Retina (tissue), 1 donor: ENCODE results near the gene WDR4.
"Not testable (repeated sequence)": the region's sequence is repeated elsewhere in the genome, so short reads cannot be mapped to it uniquely, and the experiment has no call there.

ENCODE experiments used
- DNase-seq: peaks from one replicate; pipeline ENCODE4 v3.0.0-alpha.2; 2016

The WDR4 gene

DNA sequence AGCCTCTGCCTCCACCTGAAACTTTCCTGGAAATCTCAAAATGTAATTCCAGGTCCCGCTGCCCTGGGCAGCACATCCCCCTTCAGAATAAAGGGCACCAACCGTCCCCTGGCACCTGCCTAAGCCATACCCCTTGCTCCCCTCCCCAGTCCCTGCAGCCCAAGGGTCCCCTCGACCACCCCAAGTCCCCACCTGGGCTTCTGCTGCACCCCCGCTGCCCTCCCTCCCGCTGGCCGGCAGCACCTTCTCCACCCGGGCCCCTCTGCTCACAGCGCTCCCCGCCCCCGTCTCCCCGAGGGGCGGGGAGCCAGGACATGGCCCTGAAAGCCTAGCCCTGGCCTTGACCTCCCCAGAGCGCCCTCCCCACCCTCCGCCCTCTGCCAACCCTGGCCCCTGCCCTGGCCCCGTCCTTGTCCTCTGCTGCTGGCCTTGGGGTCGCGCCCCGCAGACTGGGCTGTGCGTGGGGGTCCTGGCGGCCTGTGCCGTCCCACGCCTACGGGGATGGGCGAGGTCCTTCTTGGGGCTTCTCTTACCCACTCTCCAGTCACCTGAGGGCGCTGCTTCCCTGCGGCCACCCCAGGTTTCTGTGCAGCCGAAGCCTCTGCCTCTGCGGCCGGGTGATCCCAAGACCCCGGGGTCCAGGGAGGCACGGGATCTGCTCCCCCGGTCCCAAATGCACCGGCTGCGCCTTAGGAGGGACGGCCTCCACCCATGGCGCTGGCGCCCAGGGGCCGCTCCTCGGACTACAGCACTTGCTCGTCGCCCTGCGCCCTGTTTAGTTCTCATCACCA, 41.7 kb downstream of the WDR4 start:
- DNase-seq, result no peak

DNA sequence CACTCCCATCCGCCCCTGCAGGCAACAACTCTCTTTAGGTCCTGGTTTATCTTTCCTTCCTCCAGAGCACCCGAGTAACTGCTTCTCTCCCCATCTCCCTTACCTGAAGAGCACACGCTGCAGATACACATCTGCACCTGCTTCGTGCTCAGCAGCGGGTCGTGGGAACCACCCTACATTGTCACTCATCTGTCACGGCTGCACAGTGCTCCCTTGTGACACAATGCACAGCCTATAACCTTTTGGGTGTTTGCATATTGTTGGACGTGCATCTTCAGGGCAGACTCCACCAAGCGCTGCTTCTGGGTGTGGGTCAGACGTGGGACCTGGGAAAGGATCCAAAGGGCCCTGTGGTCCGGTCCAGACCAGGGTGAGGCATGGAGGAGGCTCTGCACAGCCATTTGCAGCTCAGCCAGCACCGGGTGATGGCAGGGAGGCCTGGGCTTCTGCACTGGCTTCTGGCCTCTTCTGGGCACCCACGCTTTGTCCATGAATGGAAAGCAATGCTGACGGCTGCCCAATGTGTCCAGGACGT, 42.5 kb downstream of the WDR4 start:
- no peak for DNase-seq

DNA sequence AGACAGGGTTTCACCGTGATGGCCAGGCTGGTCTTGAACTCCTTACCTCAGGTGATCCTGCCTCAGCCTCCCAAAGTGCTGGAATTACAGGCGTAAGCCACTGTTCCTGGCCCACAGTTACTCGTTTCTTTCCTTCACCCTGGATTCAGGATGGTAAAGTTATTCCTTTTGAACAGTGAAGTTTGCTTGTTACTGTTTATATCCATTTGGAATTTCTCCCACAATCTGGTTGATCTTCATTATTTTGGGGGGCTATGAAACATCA, 43.0 kb downstream of the WDR4 start:
- no peak for DNase-seq

DNA sequence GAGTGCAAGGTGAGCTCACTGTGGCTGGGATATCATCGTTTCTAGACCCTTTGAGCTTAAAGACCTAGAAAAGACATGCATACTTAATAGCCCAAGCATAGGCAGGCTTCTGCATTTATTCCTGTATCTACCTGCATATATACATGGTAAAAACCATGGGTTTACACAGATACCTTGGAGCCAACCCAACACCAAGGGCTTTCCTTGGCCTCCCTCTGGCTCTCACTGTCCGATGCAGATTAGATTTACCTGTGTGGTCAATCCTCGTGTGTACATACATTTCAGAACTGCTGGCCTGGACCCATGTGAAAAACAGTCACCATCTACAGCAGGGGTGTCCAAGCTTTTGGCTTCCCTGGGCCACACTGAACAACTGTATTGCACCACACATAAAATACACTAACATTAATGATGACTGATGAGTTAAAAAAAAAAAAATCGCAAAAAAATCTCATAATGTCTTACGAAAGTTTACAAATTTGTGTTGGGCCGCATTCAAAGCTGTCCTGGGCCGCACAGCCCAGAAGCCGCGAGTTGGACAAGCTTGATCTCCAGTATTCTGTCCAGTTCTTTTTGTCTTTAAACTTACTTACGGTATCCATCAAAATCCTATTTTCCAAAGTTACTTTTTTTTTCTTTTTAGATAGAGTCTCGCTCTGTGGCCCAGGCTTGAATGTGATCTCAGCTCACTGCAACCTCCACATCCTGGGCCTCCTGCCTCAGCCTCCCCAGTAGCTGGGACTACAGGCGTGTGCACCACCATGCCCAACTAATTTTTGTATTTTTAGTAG, 43.5 kb downstream of the WDR4 start:
- no peak for DNase-seq

DNA sequence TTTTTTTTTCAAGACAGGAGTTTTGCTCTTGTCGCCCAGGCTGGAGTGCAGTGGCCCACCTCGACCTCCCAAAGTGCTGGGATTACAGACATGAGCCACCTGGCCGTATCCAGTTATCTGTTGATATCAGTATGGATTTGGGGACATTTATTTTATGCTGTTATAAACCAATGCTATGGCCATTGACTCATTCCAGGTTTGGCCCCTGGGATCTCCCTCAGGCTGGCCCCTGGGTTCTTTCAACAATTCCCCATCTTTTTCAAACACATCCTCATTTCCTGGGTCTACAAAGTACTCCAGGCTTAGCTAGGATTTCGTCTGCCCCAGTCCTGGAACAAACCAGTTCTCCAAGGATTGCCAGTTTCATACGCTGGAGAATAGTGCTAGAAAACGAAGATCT, 44.1 kb downstream of the WDR4 start:
- DNase-seq, result no peak

DNA sequence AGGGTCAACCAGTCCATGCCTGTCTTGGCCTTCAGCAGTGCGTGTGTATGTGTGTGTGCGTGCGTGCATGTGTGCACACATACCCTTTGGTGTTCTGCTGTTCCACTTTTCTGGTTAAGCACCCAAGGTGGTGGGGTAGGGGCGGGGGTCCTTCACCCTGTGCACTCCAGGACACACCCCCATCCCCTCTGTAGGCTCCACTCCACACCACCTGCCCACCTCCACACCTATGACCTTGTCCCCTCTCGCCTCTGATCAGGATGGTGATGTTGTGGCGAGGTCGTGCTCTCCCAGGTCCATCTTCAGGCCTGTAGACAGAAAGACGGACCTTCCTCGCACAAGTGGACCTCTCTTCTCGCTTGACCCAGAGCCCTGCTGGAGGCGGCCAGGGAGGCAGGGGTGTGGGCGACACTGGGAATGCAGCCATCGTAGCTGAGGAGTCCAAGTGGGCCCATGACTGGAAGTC, 44.6 kb downstream of the WDR4 start:
- DNase-seq, result no peak

DNA sequence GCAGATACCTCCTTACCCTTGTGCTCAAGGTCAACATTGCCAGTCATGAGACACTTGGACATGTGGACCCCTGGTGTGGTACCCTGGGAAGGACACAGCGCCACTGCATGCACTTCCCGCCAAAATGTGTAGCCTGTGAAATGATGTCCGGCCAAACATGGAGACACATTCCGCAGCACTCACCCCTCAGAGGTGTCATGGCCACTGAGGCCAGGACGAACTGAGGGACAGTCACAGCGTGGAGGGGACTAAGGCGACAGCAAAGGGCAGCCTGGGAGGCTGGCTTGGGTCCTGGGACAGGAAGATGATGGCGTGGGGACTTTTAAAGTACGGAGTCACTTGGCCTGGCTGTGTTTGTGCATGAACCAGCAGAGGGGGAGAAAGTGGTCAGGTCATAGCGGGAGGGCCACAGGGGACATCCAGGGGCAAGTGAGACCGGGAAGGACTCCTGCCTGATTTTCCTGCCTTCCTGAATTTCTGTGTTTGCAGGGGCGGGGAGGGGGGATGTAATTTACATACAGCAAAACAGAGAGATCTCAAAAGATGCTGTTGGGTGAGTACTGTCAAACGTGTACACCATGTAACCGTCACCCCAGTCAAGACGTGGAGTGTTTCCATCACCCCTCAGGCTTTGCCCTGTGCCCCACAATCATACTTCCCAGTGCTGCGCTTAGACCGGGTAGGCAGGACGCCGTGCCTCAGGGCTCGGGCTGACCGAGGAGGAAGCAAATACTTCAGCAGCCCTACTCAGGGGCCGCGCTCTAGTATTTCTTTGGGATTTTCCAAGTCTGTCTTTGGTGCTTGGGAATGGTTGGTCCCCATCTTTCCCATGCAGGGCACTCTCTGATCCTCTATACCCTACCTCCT, 45.2 kb downstream of the WDR4 start:
- DNase-seq, result no peak

DNA sequence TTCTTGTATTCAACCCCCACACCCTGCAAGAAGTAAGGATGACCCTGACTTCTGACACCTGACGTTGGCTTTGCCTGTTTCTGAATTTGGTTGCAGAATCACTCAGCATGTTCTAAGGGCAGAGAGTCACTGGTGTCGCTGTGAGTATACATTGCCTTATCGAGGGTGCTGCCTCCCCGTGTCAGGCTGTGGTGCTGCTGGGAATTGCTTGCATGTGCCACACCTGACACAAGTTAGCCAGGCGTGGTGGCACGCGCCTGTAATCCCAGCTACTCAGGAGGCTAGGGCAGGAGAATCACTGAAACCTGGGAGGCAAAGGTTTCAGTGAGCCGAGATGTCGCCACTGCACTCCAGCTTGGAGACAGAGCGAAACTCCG, 45.9 kb downstream of the WDR4 start:
- DNase-seq, result no peak

DNA sequence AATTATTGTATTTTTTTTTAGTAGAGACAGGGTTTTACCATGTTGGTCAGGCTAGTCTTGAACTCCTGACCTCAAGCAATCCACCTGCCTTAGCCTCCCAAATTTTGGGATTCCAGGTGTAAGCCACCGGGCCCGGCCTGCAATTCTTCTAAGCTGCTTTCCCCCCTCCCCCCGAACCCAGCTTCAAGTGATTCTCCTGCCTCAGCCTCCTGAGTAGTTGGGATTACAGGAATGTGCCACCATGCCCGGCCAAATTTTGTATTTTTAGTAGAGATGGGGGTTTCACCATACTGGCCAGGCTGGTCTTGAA, 47.1 kb downstream of the WDR4 start:
- DNase-seq, result not testable (repeated sequence)

DNA sequence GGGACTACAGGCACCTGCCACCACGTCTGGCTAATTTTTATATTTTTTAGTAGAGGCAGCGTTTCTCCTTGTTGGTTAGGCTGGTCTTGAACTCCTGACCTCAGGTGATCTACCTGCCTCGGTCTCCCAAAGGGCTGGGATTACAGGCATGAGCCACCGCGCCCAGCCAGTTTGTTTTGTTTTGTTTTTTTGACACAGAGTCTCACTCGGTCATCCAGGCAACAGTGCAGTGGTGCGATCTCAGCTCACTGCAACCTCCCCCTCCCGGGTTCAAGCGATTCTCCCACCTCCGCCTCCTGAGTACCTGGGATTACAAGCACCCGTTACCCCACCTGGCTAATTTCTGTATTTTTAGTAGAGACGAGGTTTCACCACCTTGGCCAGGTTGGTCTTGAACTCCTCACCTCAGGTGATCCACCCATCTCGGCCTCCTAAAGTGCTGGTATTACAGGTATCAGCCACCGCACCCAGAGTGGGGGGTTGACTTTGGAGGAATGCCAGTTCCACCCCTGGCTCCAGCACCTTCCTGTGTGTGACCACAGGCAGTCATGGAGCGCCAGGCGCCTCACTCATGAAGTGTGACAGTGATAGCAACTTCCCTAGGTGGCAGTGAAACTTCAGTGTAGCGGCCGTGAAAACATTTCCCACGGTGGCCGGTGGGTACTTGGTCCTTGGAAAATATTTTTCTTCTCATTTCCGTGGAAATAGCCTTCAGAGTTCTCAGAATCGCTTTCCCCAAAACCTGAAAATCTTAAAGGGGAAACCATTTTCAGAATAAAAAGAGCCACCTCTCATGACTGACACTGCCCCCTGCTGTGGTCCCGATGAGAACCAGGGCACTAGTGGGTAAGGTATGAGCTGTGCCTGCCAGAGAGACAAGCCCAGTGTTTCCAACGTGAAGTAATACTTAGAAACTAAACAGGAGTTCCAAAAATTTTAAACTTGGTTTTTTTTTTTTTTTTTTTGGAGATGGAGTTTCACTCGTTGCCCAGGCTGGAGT, 48.6 kb downstream of the WDR4 start:
- no peak for DNase-seq

DNA sequence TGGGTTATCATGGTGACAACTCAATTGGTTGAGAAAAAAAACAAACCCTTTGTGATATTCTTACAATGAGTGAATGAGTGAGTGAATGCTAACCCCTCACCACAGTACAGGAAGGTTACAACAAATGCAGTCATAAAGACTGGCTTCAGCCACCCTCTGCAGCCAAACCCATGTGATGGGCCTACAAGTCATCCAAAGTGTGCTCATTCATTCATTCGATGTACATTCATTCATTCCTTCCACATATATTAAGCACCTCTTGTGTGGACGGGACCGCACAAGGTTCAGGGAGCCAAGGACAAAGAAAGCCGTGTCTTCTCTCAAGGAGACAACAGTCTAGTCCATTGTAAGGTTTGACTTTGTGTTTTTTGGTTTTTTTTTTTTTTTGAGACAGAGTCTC, 49.4 kb downstream of the WDR4 start:
- no peak for DNase-seq

DNA sequence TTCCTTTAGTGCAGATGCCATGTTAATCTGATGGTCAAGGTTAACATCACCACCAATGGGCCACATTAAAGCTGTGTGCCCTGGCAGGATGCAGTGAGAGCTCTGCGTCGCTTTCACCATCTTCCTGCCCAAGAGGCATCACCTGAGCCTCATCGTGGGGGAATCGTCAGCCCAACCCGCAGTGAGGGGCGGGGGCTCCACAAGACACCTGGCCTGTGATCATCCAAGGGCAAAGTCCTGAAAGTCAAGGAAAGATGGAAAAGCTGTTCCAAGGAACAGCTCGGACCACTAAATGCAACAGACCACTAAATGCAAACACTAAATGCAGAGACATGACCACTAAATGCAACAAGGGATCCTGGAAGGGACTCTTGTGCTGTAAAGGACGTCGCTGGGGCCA, 49.9 kb downstream of the WDR4 start:
- no peak for DNase-seq

DNA sequence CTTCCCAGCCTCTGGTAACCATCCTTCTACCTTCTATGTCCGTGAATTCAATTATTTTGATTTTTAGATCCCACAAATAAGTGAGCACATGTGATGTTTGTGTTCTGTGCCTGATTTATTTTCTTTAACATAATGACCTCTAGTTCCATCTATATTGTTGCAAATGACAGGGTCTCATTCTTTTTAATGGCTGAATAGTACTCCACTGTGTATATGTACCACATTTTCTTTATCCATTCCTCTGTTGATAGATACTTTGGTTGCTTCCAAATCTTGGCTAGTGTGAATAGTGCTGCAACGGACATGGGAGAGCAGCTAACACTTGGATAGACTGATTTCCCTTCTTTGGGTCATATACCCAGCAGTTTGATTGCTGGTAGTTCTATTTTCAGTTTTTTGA, 51.8 kb downstream of the WDR4 start:
- DNase-seq, result no peak

DNA sequence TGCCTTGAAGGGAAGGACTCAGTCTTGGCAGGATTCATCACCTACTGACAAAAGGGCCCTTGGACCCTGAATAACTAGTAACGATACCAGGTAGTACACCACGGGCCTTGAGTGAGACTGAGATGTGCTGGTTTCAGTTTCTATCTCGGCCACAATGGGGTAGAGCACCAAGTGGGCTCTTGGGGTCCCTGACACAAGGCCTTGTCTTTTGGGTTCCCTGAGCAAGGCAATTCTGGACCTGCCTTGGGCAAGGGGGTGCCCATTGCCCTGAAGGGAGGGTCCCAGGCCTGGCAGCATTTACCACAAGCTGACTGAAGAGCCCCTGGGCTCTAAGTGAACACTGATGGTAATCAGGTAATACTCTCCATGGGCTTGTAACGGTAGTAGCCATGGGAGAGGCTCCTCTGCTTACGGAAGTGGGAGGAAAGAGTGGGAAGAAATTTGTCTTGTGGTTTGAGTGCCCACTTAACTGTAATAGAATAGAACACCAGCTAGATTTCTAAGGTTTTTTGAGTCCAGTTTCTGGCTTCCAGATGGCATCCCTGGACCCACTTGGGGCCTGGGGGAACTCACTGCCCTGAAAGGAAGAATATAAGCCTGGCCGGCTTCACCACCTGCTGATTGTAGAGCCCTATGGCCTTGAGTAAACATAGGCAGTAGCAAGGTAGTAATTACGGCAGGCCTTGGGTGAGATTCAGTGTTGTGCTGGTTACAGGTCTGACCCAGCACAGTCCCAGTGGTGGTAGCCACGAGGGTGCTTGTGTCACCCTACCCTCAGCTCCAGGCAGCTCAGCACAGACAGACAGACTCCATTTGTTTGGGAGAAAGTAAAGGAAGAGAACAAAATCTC, 58.5 kb downstream of the WDR4 start:
- DNase-seq, result no peak

DNA sequence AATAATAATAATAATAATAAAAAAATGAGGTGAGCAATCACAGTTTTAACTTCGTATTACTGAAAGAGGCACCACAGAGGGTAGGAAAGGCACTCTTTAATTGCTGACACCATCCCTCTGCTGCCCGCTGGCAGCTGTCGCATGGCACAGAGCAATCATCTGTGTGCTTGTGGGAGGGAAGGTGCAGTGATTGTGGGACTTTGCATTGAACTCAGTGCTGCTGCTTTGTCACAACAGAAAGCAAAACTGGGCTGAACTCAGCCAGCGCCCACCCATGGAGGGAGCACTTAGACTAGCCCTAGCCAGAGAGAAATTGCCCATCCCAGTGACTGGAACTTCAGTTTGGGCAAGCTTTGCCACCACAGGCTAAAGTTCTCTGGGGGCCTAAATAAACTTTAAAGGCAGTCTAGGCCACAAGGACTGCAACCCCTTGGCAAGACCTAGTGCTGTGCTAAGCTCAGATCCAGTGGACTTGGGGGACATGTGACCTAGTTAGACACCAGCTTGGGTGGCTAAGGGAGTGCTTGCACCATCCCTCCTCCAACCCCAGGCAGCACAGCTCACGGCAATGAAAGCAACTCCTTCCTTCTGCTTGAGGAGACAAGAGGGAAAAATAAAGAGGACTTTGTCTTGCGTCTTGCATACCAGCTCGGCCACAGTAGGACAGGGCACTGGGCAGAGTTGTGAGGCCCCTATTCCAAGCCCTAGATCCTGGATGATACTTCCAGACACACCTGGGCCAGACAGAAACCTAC, 59.3 kb downstream of the WDR4 start:
- no peak for DNase-seq

DNA sequence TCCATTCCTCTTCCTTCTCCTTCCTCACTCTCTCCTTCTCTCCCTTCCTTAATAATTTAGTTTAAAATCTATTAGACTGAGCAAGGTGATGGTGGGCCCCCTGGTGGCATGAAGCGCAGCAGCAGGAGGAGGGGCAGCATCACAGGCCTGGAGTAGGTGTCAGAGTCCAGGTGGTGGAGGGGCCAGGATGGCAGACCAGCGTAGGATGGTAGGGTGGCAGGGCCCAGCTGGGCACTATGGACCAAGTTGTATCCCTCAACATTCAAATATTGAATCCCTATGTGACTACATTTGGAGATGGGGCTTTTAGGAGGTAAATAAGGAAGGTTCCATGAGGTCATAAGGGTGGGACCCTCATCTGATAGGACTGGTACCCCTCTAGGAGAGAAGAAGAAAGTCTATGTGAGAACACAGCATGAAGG, 61.0 kb downstream of the WDR4 start:
- DNase-seq, result peak; percentile 40

DNA sequence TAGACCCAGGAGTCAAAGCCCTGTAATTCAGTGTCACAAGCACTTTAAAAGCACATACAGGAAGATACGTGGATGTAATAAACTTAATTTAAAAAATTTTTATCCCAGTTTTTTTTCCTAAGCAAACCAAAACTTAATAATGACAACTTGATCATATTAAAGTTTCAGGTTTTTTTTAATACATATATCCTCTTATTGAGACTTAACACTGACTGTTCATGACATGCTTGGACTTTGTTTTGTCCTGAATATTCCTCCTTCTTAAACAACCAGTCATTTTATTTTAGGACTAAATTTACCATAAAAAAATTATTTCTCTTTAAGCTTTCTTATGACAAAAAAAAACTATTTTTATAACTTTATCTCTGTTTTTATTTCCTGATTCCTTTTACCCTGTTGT, 64.1 kb downstream of the WDR4 start:
- DNase-seq, result no peak

DNA sequence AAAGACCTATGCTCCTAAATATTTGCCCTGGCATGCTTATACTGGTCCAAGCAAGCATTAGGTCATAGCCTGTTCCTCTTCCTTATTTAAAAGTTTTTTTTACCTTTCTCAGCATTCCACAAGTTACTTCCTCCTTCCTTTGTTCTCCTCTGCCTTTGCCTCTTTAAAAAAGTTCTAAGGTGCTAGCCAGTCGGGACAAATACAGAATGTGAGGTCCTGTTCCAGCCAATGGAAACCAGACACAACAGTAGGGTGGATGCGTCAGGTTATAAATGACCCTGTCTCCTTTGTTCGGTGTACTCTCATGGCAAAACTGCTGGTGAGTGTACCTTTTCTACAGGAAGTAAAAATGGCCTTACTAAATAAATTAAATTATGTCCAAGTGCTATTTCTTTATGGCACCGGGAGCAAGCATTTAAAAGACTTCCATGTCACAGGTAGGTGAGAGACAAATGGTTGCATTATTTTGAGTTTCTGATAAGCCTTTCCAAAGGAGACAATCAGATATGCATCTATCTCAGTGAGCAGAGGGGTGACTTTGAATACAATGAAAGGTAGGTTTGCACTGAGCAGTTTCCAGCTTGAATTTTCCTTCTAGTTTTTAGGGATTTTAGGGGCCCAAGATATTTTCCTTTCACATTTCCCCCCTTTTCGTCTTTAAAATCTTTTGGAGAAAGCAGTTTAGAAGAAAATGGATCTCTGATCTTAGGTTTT, 66.7 kb downstream of the WDR4 start:
- not testable (repeated sequence) for DNase-seq

DNA sequence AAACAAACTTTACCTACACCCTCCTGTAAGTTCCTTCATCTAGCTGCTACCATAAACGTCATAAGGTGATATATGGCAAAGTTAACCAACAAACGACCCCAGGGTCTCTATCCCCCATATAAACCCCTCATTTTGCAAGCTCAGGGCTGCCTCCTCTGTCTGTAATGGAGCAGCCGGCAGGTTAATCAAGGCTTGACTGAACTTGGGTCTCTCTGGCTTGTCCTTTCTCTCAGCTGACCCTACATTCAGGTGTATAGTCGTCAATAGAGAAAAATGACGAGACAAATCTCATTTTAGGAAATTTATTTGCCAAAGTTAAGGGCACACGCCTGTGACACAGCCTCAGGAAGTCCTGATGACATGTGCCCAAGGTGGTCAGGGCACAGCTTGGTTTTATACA, 67.4 kb downstream of the WDR4 start:
- no peak for DNase-seq
